HCT116 (cell line): ENCODE data around the gene APBB2. TPM values are rescaled to one million over a fixed set of nuclear protein-coding genes. Genes with fewer than 3 reads are reported as not detected.

Source experiments
- ATAC-seq: fragments of 200-7000 bp; cut with Tn5 transposase; 2 replicates; pipeline ENCODE4 v1.9.1; 2020; ENCODE audit warnings: mild to moderate bottlenecking, moderate library complexity
- BruUV-seq: library from RNA; stranded (reverse); fragments of 400-500 nt; replicated peaks from 2 replicates; lab custom pipeline; 2021; lab: Mats Ljungman, UMichigan
- CTCF ChIA-PET: fragments of 300-600 bp; sonication (Branson Sonifier 250); formaldehyde crosslinking; loops from one replicate; lab custom pipeline; 2021; ENCODE audit warnings: antibody characterized with exemption; lab: Charles Lee
- POLR2A ChIA-PET: fragments of 300-600, 350-600 bp; sonication (Branson Sonifier 250); formaldehyde crosslinking; loops from one replicate; lab custom pipeline; 2021; ENCODE audit warnings: antibody characterized with exemption; lab: Charles Lee
- RAD21 ChIA-PET, 2 experiments: fragments of 300-600 bp; sonication (Branson Sonifier 250); formaldehyde crosslinking; loops; one replicate each; lab custom pipeline; 2023; ENCODE audit warnings: low total read pairs in 2 of 2; ENCODE audit not compliant: uncharacterized antibody in 2 of 2, unreplicated experiment in 2 of 2, low non-redundant PET in 1 of 2; lab: Charles Lee
- DNase-seq: peaks from one replicate; pipeline ENCODE4 v3.0.0-alpha.2; 2010; ENCODE audit warnings: low read depth, low spot score
- H2AFZ ChIP-seq: fragments of 200-600 bp; shearing (Covaris generic), sonication (generic); 2 replicates; pipeline ENCODE4 v1.6.1; 2017; ENCODE audit warnings: low read depth, mixed run types, mixed read lengths, antibody characterized with exemption, low read length; ENCODE audit not compliant: poor library complexity, severe bottlenecking
- H3K27ac ChIP-seq: 2 replicates; pipeline ENCODE4 v1.5.1; 2012; ENCODE audit warnings: low read depth, low read length
- H3K27me3 ChIP-seq: fragments of 200-600 bp; sonication (generic); 2 replicates; pipeline ENCODE4 v1.6.1; 2016; ENCODE audit warnings: mixed run types, low read length, mixed read lengths; ENCODE audit not compliant: insufficient read depth
- H3K36me3 ChIP-seq, 2 experiments: fragments of 200-500 bp in 1 of 2; fragments of 200-600 bp in 1 of 2; sonication (Bioruptor generic) in 1 of 2; sonication (generic) in 1 of 2; 2 replicates each; pipeline versions ENCODE4 v1.5.1 to v1.6.1; 2014 to 2016; ENCODE audit warnings: low read length in 2 of 2, inconsistent platforms in 1 of 2, mixed read lengths in 1 of 2, mixed run types in 1 of 2; ENCODE audit not compliant: insufficient read depth in 2 of 2, control insufficient read depth in 1 of 2
- H3K4me1 ChIP-seq, 2 experiments: fragments of 200-600 bp in 1 of 2; sonication (generic) in 1 of 2; 2 replicates each; pipeline versions ENCODE4 v1.5.1 to v1.6.1; 2012 to 2017; ENCODE audit warnings: low read length in 2 of 2, inconsistent platforms in 1 of 2, mild to moderate bottlenecking in 1 of 2, mixed read lengths in 1 of 2, mixed run types in 1 of 2, moderate library complexity in 1 of 2; ENCODE audit not compliant: insufficient read depth in 2 of 2, control insufficient read depth in 1 of 2
- H3K4me2 ChIP-seq: fragments of 200-600 bp; sonication (generic); 2 replicates; pipeline ENCODE4 v1.6.1; 2017; ENCODE audit warnings: mixed run types, low read length, mixed read lengths
- H3K4me3 ChIP-seq, 2 experiments: fragments of 200-600 bp in 1 of 2; sonication (generic) in 1 of 2; replicated peaks in 1 of 2; 2 replicates each; pipeline ENCODE4 v1.5.1; 2011 to 2016; ENCODE audit warnings: low read length in 2 of 2, control low read depth in 1 of 2, low read depth in 1 of 2, mild to moderate bottlenecking in 1 of 2, mixed read lengths in 1 of 2, mixed run types in 1 of 2
- H3K79me2 ChIP-seq: fragments of 200-600 bp; sonication (generic); 2 replicates; pipeline ENCODE4 v1.6.1; 2017; ENCODE audit warnings: mild to moderate bottlenecking, mixed run types, low read length, moderate library complexity, mixed read lengths; ENCODE audit not compliant: insufficient read depth
- H3K9ac ChIP-seq: fragments of 200-600 bp; sonication (generic); 2 replicates; pipeline ENCODE4 v1.6.1; 2016; ENCODE audit warnings: low read length, mixed read lengths
- H3K9me2 ChIP-seq: fragments of 200-600 bp; sonication (generic), shearing (Covaris generic); 2 replicates; pipeline ENCODE4 v1.6.1; 2017; ENCODE audit warnings: mixed run types, mild to moderate bottlenecking, moderate library complexity; ENCODE audit not compliant: insufficient read depth
- H3K9me3 ChIP-seq, 2 experiments: fragments of 200-500 bp in 1 of 2; fragments of 200-600 bp in 1 of 2; sonication (Bioruptor generic) in 1 of 2; sonication (generic) in 1 of 2; 2 replicates each; pipeline ENCODE4 v1.6.1; 2014 to 2017; ENCODE audit warnings: low read length in 2 of 2, mixed read lengths in 2 of 2, inconsistent platforms in 1 of 2, low read depth in 1 of 2, mild to moderate bottlenecking in 1 of 2, mixed run types in 1 of 2, moderate library complexity in 1 of 2; ENCODE audit not compliant: control insufficient read depth in 1 of 2, insufficient read depth in 1 of 2
- H4K20me1 ChIP-seq: fragments of 200-600 bp; sonication (generic), shearing (Covaris generic); 2 replicates; pipeline ENCODE4 v1.6.1; 2017; ENCODE audit warnings: mixed run types, mild to moderate bottlenecking, moderate library complexity; ENCODE audit not compliant: insufficient read depth
- ELF1 ChIP-seq: IDR thresholded peaks from 2 replicates; pipeline ENCODE4 v1.6.1; 2012; ENCODE audit warnings: low read depth, borderline replicate concordance
- EZH2 ChIP-seq: fragments of 200-600 bp; sonication (generic); IDR thresholded peaks from 2 replicates; pipeline ENCODE4 v1.6.1; 2017; ENCODE audit warnings: antibody characterized with exemption, mixed run types
- FOSL1 ChIP-seq: IDR thresholded peaks from 2 replicates; pipeline ENCODE4 v1.6.1; 2012; ENCODE audit warnings: low read depth
- POLR2AphosphoS5 ChIP-seq: IDR thresholded peaks from 2 replicates; pipeline ENCODE4 v1.6.1; 2011; ENCODE audit warnings: mild to moderate bottlenecking, low read depth, low read length, moderate library complexity
- SIN3A ChIP-seq: IDR thresholded peaks from 2 replicates; pipeline ENCODE4 v1.6.1; 2012; ENCODE audit warnings: low read depth
- SRF ChIP-seq: IDR thresholded peaks from 2 replicates; pipeline ENCODE4 v1.6.1; 2012; ENCODE audit warnings: low read depth
- YY1 ChIP-seq: IDR thresholded peaks from 2 replicates; pipeline ENCODE4 v1.6.1; 2011; ENCODE audit warnings: low read length, low read depth, moderate library complexity, mild to moderate bottlenecking; ENCODE audit not compliant: insufficient replicate concordance; ENCODE audit errors: extremely low read depth
- ZFX ChIP-seq: fragments of 450-650 bp; IDR thresholded peaks from 2 replicates; pipeline ENCODE4 v1.6.1; 2017
- intact Hi-C: fragments of 100-400 bp; cut with micrococcal nuclease; formaldehyde crosslinking; loops from 2 replicates; pipeline ENCODE4 v1.10.0; 2022
- total RNA-seq: library from RNA; stranded (reverse); gene quantifications from one replicate; pipeline ENCODE4 v1.2.1, GENCODE V29; 2021; ENCODE audit not compliant: unreplicated experiment
- TF ChIP-seq, protein P1 (sequence below), 3 experiments: fragments of 200-600 bp in 1 of 3; sonication (generic) in 1 of 3; IDR thresholded peaks in 2 of 3; conservative IDR thresholded peaks in 1 of 3; 2 replicates each; pipeline ENCODE4 v1.5.1; 2012 to 2017; ENCODE audit warnings: low read depth in 2 of 3, low read length in 2 of 3, antibody characterized with exemption in 1 of 3, borderline replicate concordance in 1 of 3, control low read depth in 1 of 3, mild to moderate bottlenecking in 1 of 3, mixed read lengths in 1 of 3, mixed run types in 1 of 3, moderate library complexity in 1 of 3; ENCODE audit not compliant: insufficient read depth in 1 of 3
- TF ChIP-seq, protein P2 (sequence below): IDR thresholded peaks from 2 replicates; pipeline ENCODE4 v1.6.1; 2012; ENCODE audit warnings: low read depth

Gene APBB2
- total RNA-seq, 1 experiment from 2014 or later = 72.5 TPM

DNA sequence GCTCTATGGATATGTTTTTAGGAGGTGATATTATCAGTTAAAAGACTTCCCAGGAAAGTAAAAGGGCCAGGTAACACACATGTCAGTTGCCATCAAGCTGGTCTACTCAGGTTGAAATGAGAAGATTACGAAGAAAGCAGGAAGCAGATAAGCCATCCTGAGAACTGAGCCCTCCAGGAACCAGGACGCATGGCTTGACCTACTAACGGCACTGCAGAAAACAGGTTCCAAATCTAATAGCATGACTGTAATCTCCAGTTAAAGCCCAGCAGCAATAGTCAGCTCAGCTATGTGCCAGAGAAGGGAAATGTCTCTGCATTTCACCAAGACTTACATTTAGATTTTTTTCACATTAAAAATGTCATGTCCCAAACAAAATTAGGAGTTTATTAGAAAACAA, 77.9 kb downstream of the APBB2 start:
- ChIA-PET RAD21 (no interaction called here), POLR2A (interaction anchor here (1.3 kb wide), 1 partner anchor 24 kb away, joined by 4 read pairs; no protein-coding TSS in a partner anchor), CTCF (interaction anchor here (0.7 to 0.9 kb wide), 2 partner anchors 78 to 212 kb away, joined by 3 to 4 read pairs; partner anchors contain the start of gene APBB2)
- ATAC-seq (no peak), DNase-seq (no peak)
- Histone ChIP-seq H3K9me3 (no peaks in the 10 kb centered on the region), H2AFZ (no peak overlapping the region), H3K9ac (peak overlapping the region; percentile 28), H3K9me2 (no peaks in the 10 kb centered on the region), H4K20me1 (no peaks in the 10 kb centered on the region), H3K4me2 (peak overlapping the region; percentile 50), H3K4me1 (peaks cover 35 to 50% of the 10 kb centered on the region in 2 experiments), H3K36me3 (no peaks in the 10 kb centered on the region; a peak in 1 of 4 replicates), H3K4me3 (0 out of 4 replicates have a peak overlapping the region, but pooled peaks of 1 of the 2 experiments have one; percentile 1), H3K79me2 (peaks cover 93% of the 10 kb centered on the region), H3K27ac (no peak overlapping the region), H3K27me3 (no peaks in the 10 kb centered on the region)
- no TSS peak for BruUV-seq
- TF ChIP-seq POLR2AphosphoS5 (no peak), SRF (no peak), YY1 (no peak), ELF1 (no peak), ZFX (no peak), FOSL1 (no peak), EZH2 (no peak), SIN3A (no peak)
- TF ChIP-seq, protein P1, sequence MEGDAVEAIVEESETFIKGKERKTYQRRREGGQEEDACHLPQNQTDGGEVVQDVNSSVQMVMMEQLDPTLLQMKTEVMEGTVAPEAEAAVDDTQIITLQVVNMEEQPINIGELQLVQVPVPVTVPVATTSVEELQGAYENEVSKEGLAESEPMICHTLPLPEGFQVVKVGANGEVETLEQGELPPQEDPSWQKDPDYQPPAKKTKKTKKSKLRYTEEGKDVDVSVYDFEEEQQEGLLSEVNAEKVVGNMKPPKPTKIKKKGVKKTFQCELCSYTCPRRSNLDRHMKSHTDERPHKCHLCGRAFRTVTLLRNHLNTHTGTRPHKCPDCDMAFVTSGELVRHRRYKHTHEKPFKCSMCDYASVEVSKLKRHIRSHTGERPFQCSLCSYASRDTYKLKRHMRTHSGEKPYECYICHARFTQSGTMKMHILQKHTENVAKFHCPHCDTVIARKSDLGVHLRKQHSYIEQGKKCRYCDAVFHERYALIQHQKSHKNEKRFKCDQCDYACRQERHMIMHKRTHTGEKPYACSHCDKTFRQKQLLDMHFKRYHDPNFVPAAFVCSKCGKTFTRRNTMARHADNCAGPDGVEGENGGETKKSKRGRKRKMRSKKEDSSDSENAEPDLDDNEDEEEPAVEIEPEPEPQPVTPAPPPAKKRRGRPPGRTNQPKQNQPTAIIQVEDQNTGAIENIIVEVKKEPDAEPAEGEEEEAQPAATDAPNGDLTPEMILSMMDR (IDR thresholded peaks at IDR 0.05 in 2 of 3, conservative IDR thresholded peaks at IDR 0.05 in 1 of 3; ENCODE audit: borderline replicate concordance in 1 of 3, insufficient read depth in 1 of 3, low read depth in 2 of 3, low read length in 2 of 3) = no peak
- TF ChIP-seq, protein P2, sequence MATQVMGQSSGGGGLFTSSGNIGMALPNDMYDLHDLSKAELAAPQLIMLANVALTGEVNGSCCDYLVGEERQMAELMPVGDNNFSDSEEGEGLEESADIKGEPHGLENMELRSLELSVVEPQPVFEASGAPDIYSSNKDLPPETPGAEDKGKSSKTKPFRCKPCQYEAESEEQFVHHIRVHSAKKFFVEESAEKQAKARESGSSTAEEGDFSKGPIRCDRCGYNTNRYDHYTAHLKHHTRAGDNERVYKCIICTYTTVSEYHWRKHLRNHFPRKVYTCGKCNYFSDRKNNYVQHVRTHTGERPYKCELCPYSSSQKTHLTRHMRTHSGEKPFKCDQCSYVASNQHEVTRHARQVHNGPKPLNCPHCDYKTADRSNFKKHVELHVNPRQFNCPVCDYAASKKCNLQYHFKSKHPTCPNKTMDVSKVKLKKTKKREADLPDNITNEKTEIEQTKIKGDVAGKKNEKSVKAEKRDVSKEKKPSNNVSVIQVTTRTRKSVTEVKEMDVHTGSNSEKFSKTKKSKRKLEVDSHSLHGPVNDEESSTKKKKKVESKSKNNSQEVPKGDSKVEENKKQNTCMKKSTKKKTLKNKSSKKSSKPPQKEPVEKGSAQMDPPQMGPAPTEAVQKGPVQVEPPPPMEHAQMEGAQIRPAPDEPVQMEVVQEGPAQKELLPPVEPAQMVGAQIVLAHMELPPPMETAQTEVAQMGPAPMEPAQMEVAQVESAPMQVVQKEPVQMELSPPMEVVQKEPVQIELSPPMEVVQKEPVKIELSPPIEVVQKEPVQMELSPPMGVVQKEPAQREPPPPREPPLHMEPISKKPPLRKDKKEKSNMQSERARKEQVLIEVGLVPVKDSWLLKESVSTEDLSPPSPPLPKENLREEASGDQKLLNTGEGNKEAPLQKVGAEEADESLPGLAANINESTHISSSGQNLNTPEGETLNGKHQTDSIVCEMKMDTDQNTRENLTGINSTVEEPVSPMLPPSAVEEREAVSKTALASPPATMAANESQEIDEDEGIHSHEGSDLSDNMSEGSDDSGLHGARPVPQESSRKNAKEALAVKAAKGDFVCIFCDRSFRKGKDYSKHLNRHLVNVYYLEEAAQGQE = no peak
- intact Hi-C loops = no loop called here
